ENCODE data around the gene PROM1. TPM values are rescaled to one million over a fixed set of nuclear protein-coding genes. Genes with fewer than 3 reads are reported as not detected.

PROM1 gene
- total RNA-seq, 1 experiment from 2014 or later, result 17.7 TPM

DNA sequence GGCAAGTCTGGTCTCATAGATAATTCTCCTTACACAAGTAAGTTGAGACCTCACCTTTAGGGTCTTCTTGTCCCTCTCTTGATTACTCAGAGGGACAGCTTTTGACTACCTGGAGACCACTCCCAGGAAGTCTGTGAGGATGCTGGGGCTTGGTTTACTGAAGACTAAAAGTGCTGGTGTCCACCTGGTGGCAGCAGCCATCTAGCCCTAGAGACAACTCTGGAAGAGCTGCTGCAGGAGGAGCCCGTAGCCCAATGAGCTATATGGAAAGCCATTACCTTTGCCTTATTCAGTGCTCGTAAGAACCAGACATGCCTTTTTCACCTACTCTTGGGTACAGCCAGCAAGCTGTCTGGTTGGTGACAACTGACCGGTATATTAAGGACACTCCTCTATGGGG, 128.2 kb downstream of the PROM1 start:
- BruUV-seq (replicated peaks), result no TSS peak
- TF ChIP-seq RAD21 (IDR thresholded peaks at IDR 0.05; ENCODE audit: low read depth), result peak; percentile 59
- TF ChIP-seq, protein P1, sequence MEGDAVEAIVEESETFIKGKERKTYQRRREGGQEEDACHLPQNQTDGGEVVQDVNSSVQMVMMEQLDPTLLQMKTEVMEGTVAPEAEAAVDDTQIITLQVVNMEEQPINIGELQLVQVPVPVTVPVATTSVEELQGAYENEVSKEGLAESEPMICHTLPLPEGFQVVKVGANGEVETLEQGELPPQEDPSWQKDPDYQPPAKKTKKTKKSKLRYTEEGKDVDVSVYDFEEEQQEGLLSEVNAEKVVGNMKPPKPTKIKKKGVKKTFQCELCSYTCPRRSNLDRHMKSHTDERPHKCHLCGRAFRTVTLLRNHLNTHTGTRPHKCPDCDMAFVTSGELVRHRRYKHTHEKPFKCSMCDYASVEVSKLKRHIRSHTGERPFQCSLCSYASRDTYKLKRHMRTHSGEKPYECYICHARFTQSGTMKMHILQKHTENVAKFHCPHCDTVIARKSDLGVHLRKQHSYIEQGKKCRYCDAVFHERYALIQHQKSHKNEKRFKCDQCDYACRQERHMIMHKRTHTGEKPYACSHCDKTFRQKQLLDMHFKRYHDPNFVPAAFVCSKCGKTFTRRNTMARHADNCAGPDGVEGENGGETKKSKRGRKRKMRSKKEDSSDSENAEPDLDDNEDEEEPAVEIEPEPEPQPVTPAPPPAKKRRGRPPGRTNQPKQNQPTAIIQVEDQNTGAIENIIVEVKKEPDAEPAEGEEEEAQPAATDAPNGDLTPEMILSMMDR (IDR thresholded peaks at IDR 0.05 in 2 of 3, conservative IDR thresholded peaks at IDR 0.05 in 1 of 3; ENCODE audit: borderline replicate concordance in 1 of 3, insufficient read depth in 1 of 3, low read depth in 2 of 3, low read length in 2 of 3), result peak; percentile 45 to 66 (median 60); a peak in 4 of 6 replicates
- no peak for TF ChIP-seq ZFX (IDR thresholded peaks at IDR 0.05)
- Histone ChIP-seq H3K79me2 (ENCODE audit: insufficient read depth, low read length) (no peaks in the 10 kb centered on the region), H3K9ac (ENCODE audit: low read length) (no peak overlapping the region), H3K4me1 (ENCODE audit: control insufficient read depth in 1 of 2, insufficient read depth in 2 of 2, low read length in 2 of 2) (peaks cover 0 to 7% of the 10 kb centered on the region in 2 experiments; a peak in 3 of 4 replicates), H3K9me2 (ENCODE audit: insufficient read depth) (no peaks in the 10 kb centered on the region), H3K27me3 (ENCODE audit: insufficient read depth, low read length) (no peaks in the 10 kb centered on the region), H2AFZ (ENCODE audit: low read depth, low read length, poor library complexity, severe bottlenecking) (peak overlapping the region; percentile 24), H3K4me2 (ENCODE audit: low read length) (0 out of 2 replicates have a peak overlapping the region, but pooled peaks have one; percentile 14), H3K9me3 (ENCODE audit: control insufficient read depth in 1 of 2, insufficient read depth in 1 of 2, low read depth in 1 of 2, low read length in 2 of 2) (no peaks in the 10 kb centered on the region), H3K36me3 (ENCODE audit: control insufficient read depth in 1 of 2, insufficient read depth in 2 of 2, low read length in 2 of 2) (no peaks in the 10 kb centered on the region), H4K20me1 (ENCODE audit: insufficient read depth) (no peaks in the 10 kb centered on the region), H3K4me3 (replicated peaks in 1 of 2; ENCODE audit: low read depth in 1 of 2, low read length in 2 of 2) (no peak overlapping the region), H3K27ac (ENCODE audit: low read depth, low read length) (no peak overlapping the region)
- ChIA-PET CTCF (interaction anchor here (0.9 to 2.4 kb wide), 28 partner anchors 9 to 483 kb away, joined by 3 to 261 read pairs (median 4); partner anchors contain the start of gene FGFBP1), RAD21 (ENCODE audit: low non-redundant PET in 1 of 2, low total read pairs in 2 of 2, uncharacterized antibody in 2 of 2, unreplicated experiment in 2 of 2) (interaction anchor here (0.5 to 2.0 kb wide), 17 partner anchors 45 to 476 kb away, joined by 3 to 72 read pairs (median 4); no protein-coding TSS in a partner anchor), POLR2A (interaction anchor here (1.0 to 1.6 kb wide), 3 partner anchors 49 to 477 kb away, joined by 3 to 19 read pairs (median 5); no protein-coding TSS in a partner anchor)
- ATAC-seq (peak; percentile 82), DNase-seq (ENCODE audit: low read depth, low spot score) (peak; percentile 47)
- intact Hi-C loops (cut with micrococcal nuclease), result loop anchor here (1.0 kb wide), 4 partner anchors 73 to 476 kb away; no protein-coding TSS in a partner anchor

DNA sequence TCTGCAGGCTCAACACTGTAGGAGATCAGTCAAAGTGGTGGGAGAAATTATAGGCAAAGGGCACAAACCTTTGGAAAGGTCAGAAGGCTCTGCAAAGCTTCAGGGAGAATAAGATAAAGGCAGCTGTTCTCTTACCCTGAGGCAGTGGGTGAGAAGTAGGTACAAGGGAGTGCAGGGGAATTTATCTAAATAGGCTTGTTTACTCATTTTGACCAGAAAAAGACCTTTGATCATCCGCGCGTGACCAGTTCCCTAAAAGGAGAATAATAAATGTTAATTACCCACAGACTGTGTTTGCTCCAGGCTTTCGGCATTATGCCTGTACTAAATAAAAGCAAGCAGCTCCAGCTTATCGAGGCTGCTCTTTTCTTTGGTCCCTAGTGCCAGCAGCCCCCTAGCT, 130.2 kb downstream of the PROM1 start:
- Histone ChIP-seq H2AFZ (ENCODE audit: low read depth, low read length, poor library complexity, severe bottlenecking) (no peak overlapping the region), H3K9ac (ENCODE audit: low read length) (no peak overlapping the region), H3K79me2 (ENCODE audit: insufficient read depth, low read length) (no peaks in the 10 kb centered on the region), H3K4me1 (ENCODE audit: control insufficient read depth in 1 of 2, insufficient read depth in 2 of 2, low read length in 2 of 2) (peaks cover 0 to 7% of the 10 kb centered on the region in 2 experiments; a peak in 3 of 4 replicates), H3K27ac (ENCODE audit: low read depth, low read length) (no peak overlapping the region), H3K27me3 (ENCODE audit: insufficient read depth, low read length) (no peaks in the 10 kb centered on the region), H3K36me3 (ENCODE audit: control insufficient read depth in 1 of 2, insufficient read depth in 2 of 2, low read length in 2 of 2) (no peaks in the 10 kb centered on the region), H3K9me3 (ENCODE audit: control insufficient read depth in 1 of 2, insufficient read depth in 1 of 2, low read depth in 1 of 2, low read length in 2 of 2) (no peaks in the 10 kb centered on the region), H3K4me2 (ENCODE audit: low read length) (no peak overlapping the region), H4K20me1 (ENCODE audit: insufficient read depth) (no peaks in the 10 kb centered on the region), H3K4me3 (replicated peaks in 1 of 2; ENCODE audit: low read depth in 1 of 2, low read length in 2 of 2) (no peak overlapping the region), H3K9me2 (ENCODE audit: insufficient read depth) (no peaks in the 10 kb centered on the region)
- ChIA-PET CTCF (interaction anchor here (0.9 to 3.1 kb wide), 3 partner anchors 71 to 474 kb away, joined by 4 to 21 read pairs (median 17); no protein-coding TSS in a partner anchor), POLR2A (no interaction called here), RAD21 (ENCODE audit: low non-redundant PET in 1 of 2, low total read pairs in 2 of 2, uncharacterized antibody in 2 of 2, unreplicated experiment in 2 of 2) (interaction anchor here (0.9 to 1.2 kb wide), 3 partner anchors 71 to 474 kb away, joined by 3 to 6 read pairs (median 5); no protein-coding TSS in a partner anchor)
- DNase-seq (ENCODE audit: low read depth, low spot score), result no peak
- intact Hi-C loops (cut with micrococcal nuclease), result no loop called here
- TF ChIP-seq, protein P2, sequence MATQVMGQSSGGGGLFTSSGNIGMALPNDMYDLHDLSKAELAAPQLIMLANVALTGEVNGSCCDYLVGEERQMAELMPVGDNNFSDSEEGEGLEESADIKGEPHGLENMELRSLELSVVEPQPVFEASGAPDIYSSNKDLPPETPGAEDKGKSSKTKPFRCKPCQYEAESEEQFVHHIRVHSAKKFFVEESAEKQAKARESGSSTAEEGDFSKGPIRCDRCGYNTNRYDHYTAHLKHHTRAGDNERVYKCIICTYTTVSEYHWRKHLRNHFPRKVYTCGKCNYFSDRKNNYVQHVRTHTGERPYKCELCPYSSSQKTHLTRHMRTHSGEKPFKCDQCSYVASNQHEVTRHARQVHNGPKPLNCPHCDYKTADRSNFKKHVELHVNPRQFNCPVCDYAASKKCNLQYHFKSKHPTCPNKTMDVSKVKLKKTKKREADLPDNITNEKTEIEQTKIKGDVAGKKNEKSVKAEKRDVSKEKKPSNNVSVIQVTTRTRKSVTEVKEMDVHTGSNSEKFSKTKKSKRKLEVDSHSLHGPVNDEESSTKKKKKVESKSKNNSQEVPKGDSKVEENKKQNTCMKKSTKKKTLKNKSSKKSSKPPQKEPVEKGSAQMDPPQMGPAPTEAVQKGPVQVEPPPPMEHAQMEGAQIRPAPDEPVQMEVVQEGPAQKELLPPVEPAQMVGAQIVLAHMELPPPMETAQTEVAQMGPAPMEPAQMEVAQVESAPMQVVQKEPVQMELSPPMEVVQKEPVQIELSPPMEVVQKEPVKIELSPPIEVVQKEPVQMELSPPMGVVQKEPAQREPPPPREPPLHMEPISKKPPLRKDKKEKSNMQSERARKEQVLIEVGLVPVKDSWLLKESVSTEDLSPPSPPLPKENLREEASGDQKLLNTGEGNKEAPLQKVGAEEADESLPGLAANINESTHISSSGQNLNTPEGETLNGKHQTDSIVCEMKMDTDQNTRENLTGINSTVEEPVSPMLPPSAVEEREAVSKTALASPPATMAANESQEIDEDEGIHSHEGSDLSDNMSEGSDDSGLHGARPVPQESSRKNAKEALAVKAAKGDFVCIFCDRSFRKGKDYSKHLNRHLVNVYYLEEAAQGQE (IDR thresholded peaks at IDR 0.05; ENCODE audit: low read depth), result no peak
- TF ChIP-seq RAD21 (IDR thresholded peaks at IDR 0.05; ENCODE audit: low read depth) (no peak), POLR2A (IDR thresholded peaks at IDR 0.05; ENCODE audit: borderline replicate concordance, extremely low read depth, insufficient read depth, insufficient read length) (no peak), TCF7L2 (IDR thresholded peaks at IDR 0.05; ENCODE audit: borderline replicate concordance, extremely low read depth, insufficient read depth, insufficient read length) (peak; percentile 16), POLR2AphosphoS5 (IDR thresholded peaks at IDR 0.05; ENCODE audit: low read depth, low read length) (no peak)
- no peak for ATAC-seq
- no TSS peak for BruUV-seq (replicated peaks)

Measured in HCT116 (cell line).